Bone marrow (tissue), 2 donors: ENCODE results near the gene VSIG2.

ENCODE experiments used
- DNase-seq, 2 donors: peaks; one replicate each; lab custom pipeline; 2025; lab: John Stamatoyannopoulos, UW

VSIG2 gene

DNA sequence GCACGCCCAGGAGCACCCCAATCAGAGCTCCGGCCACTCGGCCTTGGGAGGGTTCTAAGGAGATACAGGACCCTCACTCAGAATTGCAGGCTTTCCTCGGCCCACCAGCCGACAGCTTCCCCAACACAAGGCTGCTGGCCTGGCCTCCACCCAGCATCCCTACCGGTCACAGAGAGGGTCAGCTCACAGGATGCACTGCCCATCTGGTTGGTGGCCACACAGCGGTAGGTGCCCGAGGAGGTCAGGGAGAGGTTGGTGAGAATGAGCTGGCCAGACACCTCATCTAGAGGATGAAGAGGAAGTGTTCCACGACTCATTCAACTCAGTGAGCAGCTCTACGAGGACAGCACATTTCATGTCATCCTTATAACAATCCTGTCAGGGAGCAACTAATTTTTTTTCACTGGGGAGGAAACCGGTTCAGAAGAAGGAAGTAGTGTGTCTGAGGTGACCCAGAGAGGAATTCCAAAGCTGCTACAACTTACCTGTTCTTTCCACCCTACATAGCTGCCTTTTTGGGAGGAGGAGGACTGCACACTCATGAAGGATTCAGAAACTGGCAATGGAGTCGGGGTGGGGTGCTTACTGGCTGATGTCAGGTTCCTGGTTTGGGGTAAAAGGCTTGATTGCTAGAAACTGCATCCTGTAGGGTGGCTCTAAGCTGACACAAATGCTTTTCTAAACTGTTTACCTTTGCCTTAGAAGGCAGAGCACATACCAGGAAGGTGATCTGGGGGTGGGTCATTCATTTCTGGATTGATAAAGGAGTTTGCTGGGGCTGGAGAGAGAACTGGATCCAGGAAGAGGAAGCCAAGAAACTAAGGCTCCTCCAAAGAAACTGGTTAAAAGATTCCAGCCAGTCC is 3.3 kb downstream of the VSIG2 start:
- no peak for DNase-seq

DNA sequence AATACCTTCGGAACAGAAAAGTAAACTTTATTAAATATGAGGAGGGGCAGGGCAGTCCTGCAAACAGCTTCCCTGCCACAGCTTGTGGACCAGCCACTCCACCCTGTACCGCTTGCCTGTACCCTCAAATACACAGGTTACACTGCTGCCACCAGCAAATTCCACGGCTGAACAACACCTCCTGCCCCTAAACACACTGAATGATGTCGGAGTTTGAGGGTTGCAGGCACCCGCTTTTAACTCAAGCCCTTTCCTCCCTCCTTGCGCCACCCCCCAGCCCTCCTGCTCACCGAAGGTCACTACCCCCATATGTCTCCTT is 4.0 kb downstream of the VSIG2 start:
- no peak for DNase-seq

DNA sequence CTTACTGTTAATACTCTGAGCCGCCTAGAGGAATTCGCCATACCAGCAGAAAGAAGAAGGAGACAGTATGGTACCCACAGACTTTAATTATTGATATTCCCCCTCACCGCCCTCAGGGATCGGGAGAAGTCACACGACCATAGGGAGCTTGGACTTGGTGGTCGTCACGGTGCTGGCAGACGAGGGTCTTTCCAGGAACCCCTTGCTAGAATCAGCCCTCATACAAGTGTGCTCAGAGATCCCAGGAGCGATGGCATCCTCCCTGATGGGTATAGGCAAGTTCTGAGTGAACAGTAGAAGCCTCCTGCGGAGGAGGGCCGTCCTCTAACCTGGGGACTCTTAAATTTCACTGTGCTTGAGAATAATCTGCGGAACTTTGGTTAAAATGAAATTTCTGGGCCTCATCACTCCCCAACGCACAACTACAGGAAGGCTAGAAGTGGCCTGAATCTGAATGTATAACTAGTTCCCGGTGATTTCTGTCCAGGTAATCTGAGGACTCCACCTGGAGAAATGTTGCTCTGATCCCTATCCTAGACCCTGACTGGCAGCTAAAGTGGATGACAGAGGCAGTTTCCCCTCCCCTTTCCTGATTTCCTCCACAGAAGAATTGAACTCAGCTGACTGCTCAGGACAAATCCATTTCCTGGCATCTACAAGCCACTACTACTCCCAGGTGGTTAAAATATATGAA is 4.5 kb downstream of the VSIG2 start:
- no peak for DNase-seq

DNA sequence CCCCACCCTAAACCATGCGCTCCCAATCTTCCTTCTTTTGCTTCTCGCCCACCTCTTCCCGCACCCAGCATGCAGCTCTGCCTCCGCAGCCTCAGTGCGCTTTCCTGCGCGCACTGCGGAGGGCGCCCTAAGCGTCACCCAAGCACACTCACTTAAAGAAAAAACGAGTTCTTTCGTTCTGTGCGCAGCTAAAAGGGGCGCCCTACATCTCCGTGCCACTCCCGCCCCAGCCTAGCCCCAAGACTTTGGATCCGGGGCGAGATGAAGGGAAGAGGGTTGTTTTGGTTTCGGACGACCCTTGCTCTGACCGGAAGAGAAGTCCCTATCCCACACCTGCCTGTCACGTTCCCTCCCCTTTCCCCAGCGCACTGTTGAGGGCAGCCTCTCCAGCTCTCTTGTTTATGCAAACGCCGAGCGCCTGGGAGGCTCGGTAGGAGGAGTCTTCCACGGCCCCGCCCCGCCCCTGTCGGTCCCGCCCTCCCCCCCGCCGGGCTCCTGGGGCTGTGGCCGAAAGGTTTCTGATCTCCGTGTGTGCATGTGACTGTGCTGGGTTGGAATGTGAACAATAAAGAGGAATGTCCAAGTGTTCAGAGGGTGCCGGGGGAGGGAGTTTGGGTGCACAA is 5.3 kb downstream of the VSIG2 start:
- peak in 1 of 2 donors; percentile 53 for DNase-seq

DNA sequence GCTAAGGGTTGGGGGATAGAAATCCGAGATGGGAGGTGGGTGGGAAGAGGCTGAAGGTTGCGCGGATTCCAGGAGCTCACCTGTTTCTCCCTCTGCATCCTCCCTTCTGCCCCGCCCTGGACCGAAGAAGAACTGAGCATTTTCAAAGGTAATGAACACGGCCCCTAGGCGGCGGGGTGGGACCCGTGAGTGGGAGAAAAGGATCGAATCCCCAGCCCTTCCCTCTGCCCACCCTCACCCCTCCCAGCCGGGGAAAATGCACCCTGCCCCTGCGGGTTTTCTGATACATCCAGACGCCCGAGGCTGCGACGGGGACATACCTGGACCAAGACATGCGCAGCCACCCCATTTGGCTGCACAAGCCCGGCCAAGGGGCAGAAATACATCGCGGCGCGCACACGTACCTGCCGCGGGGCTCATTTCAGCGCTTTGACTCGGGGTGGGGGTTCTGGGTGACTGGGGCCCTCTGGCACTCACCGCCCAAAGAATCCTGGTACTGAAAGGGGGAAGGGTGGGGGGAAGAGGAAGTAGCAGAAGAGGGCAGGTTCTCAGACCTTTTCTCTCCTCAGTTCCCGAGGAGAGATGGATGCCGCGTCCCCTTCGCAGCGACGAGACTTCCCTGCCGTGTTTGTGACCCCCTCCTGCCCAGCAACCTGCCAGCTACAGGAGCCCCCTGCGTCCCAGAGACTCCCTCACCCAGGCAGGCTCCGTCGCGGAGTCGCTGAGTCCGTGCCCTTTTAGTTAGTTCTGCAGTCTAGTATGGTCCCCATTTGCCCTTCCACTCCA is 6.0 kb downstream of the VSIG2 start:
- no peak for DNase-seq

DNA sequence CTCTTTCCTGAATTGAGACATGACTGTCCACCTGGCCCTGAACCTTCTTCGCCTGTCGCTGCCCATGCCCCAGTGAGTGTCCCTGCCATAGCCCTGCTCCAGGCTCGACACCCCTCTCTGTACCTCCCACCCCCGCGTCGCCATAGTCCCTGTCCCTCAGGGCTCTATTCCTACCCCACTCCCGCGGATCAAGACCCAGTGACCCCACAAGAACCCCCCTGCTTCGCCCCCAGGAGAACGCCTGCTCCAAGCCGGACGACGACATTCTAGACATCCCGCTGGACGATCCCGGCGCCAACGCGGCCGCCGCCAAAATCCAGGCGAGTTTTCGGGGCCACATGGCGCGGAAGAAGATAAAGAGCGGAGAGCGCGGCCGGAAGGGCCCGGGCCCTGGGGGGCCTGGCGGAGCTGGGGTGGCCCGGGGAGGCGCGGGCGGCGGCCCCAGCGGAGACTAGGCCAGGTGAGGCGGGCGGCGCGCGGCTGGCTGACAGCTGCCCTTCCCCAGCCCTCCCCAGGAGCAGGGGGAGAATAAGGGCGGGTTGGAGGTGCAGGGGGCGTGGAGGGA is 6.7 kb downstream of the VSIG2 start:
- DNase-seq = no peak

DNA sequence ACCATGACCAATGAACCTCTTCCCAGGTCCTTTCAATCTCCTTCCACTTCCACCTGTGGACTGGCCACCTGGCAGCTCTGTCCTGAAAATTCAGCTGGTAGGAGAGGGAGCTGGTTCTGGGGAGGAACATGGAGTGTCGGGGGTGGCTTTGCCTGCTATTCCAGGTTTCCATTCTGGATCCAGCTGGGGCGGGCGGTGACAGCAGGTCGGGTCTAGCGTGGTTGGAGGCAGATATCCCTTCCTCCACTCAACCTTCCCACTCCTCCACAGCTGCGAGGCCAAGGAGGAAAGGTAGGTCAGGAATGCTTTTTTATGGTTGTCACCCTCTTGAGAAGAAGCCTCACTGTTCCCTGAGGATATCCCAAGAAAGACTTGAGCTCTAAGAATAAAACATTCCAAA is 9.0 kb downstream of the VSIG2 start:
- no peak for DNase-seq

DNA sequence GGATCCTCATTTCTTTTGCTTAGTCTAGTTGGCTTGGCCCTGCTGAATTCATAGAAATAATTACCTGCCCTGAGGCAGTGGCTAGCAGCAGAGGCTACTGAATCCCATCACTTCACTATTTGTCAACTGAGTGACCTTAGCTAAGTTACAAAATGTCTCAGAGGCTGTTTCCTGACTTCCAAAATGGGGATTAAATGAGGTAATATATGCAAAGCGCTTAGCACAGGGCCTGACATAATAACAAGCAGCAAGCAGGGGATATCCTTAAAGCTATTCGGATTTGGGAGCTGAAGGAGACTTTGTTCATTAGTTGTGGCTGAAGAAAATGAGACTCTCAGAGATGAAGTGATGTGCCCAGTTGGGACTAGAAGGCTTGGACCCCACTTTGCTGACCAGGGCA is 9.5 kb downstream of the VSIG2 start:
- DNase-seq = no peak

DNA sequence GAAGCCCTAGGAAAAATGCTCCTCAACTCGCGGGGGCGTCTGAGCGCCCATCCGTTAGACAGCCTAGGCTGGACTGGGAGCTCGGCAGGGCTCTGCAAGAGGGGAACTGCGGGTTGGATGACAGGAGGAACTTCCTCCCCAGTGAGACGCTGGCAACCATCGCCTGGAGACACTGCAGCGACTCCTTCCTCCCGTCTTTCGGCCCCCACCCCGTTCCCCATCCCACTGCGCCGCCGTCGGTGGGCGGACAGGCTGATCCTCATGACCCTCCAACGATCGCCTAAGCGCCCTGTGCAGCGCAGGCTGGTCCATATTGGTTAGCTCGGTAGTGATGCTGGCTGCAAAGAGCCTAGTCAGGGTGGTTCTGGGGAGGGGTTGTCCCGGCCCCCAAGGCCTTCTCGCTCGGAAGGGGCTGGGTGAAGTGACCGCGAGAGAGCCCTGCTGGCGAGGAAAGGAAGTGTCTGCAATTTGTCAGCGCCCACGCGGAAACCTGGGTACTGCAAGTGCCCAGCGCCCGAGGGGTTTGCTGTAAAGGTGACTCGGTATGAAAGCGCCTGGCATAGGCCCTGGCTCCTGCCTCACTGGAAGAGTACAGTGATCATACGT is 11.7 kb downstream of the VSIG2 start:
- peak; percentile 24 to 66 for DNase-seq

DNA sequence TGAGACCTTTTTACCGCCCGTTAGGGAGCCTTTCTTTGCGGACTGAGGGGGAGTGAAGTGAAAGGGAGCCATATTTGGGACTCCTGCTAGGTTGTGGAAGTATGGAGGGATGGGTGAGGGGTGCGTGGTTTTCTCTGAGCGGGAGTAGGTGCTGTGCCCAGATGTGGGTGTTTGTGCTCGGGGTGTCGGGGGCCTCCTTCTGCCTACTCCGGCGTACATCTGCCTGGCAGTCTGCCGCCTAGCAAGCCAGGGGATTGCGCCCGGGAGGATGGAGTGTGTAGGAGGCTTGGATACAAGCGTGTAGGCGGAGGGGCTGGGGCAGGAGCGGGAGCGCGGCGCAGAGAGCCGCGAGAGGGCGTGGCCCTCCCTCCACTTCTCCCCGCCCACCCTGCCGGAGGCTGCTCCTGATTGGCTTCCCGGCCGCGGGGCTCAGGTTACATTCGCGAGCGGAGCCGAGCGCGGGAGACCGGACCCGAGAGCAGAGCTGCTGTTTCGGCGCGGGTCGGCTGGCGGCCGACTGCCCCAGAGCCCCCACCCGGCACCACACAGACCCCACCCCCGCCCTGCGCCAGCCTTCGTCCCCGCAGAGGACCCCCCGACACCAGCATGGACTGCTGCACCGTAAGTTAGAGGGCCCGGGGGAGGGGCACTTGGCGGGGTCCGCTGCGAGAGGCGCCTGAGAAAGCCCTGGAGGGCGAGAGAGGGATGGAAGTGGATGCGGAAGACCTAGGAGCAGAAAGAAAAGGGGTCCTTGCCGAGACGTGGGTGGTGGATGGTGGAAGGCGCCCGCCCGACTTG is 12.4 kb downstream of the VSIG2 start, which contains the start of gene NRGN:
Gene NRGN, plus strand, starts transcription at position 464 of the 798 bp plus-strand sequence. Its CDS starts 143 bp downstream, at position 607.
- DNase-seq = peak; percentile 63 to 66

DNA sequence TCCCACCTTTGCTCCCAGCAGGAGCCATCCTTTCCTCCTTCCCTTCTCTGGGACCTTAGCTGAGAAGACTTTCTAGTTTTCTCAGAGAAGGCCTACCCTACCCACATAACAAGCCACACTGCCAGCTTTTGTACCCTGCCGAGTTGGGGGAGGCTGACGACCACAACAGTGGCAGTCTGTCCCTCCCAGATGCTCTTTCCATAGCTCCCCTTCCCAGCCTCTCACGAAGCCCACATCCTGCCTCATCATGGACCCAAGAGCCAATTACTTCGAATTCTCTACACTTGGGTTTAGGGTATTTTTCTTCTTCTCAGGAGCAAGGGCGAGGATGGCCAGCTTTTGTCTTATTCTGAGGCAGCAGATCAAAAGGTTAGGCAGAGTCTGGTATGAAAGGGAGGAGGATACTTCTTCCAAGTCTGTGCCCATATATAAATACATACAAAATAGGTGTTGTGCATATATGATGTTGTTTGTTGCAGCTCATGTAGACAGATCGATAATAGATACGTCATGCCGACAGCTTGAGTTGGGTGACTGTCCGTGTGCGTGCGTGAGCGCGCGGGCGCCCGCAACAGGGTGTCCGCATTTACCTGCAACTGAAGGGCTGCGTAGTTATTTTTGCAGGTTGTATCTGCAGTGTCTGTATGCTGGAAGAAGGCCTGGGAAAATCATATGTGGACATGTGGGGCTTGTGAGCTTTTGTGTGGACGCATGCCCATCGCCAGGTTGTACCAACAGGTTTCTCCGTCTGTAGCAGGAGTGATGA is 13.2 kb downstream of the VSIG2 start:
- DNase-seq = no peak

DNA sequence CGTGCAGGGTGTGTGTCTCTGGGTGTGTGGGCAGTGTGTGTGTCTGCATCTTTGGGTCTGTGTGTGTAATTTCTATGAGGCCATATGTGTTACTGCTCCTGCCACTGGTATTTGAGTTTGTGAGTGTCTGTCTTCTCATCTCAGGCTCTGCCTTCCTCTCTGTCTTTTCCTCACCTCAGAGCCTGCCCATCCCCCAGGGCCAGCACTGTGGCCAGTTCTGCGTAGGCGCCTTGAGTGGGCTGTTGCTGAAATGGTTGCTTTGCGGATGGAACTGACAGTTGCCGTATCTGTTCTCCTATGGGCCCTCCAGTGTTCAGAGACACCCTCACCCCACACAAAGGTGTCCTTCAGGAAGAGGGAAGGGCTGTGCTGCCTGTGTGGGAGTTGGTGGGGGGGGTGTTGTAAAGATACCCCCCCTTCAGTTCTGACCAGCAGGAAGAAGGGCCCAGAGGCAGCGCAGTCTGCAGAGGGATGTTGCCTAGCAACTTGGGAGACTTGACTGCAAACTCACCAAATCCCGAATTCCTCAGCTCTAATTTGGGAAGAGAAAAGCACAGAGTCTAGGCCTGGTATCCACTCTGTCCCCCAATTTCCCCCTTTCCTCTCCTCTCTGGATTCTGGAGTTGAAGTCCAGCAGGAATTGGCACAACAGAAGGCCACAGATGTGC is 14.3 kb downstream of the VSIG2 start:
- no peak for DNase-seq

DNA sequence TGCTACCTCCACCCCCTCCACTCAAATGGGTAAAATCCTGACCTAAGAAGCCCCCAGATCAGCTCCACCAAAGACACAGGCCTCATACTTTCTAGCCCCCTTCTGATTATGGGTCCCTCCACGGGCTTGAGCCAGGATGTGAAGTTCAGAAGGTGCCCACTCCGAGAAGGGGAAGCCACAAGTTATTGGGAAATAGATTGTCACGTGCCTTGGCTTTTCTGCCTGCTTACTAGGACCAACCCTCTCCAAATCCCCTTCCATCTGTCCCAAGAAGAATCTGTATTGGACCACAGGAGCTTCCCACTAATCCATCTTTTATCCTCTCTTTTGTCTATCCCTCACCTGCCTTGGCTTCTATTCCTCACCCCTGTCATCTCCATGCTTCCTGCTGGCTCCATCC is 15.3 kb downstream of the VSIG2 start:
- DNase-seq = no peak

DNA sequence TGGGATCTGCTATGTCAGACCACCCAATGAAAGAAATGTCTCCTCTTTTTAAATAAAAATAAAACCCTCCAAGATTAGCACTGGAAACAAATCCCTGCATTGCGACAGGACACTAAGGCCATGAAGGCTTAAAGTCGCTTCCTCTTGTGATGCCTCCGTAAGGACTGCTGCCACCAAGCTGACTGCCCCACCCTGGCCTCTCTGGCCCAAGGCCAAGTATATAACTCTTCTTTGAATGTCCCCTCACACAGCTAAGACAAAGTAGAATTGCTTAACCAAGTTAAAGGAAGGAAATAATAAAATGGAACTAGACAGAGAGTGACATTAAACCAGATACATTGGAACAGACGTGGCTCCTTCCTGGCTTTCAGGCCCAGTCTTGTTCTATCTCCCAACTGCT is 19.8 kb downstream of the VSIG2 start:
- peak in 1 of 2 donors; percentile 70 for DNase-seq

DNA sequence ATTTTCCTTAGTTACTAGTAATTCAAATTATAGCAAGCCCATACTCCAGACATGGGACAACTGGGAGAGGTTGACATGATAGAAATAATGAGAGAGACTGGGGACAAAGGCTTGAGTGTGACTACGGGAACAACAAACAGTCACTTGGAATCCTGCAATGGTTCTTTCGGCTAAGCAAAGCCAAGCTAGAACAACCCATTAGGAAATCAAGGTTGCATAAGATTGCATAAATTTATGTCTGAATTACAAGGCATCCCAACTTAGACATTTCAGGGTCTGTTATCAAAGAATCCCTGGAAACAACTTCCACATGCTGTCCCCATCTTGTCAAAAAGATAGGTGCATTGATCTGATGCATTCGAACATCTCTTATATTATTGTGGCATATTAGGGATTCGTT is 22.5 kb downstream of the VSIG2 start:
- no peak for DNase-seq

DNA sequence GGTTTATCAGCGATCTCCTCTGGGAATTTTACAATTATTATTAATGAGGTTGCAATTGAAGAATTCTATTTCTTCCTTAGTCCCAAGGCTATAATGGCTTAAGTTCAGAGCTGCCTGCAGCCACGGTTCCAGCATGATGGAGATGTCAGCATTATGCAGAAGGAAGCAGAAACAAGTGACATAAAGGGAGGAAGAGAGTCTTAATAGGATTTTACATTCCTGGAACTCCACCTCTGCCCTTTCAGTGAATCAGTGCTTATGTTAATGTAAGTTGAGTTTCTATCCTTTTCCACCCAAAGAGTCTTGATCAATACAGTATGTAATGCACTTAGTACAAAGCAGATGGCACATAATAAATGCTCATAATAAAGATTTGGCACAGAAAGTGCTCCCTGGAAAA is 23.9 kb downstream of the VSIG2 start:
- DNase-seq = no peak

DNA sequence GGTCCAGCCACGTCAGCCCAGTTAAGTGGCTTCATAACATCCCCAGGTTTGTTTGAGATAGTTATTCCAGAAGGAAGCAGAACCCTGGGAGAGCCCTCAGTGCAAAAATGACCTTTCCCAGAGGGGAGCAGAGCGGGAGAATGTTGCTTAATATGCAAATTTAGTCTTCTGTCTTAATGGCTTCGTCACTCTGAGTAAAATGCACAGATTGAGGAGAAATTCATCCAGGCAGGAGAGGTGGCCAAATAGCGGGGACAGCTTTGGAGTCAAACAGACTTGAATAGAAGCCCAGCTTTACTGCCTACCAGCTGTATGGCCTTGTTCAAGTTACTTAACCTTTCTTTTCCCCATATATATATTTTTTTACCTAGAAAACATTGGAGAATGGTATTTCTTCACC is 24.6 kb downstream of the VSIG2 start:
- DNase-seq = no peak

DNA sequence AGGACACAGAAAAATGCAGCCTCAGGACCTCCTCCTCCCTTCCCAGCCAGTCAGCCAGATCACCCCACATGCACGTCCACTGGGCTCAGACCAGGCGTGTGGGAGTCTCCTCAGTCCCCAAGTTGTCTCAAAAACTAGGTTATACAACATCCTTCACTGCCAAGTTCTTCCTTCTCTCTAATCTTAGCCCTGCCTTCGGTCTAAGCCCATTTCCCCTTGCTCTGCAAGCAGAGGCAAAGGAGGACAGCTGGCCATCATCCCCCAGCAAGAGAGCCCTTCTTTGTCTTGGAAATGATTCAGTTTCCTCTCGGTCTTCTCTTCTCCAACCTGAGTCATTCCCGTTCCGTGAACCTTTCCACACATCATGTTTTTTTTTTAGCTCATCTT is 26.3 kb downstream of the VSIG2 start:
- DNase-seq = peak in 1 of 2 donors; percentile 81

DNA sequence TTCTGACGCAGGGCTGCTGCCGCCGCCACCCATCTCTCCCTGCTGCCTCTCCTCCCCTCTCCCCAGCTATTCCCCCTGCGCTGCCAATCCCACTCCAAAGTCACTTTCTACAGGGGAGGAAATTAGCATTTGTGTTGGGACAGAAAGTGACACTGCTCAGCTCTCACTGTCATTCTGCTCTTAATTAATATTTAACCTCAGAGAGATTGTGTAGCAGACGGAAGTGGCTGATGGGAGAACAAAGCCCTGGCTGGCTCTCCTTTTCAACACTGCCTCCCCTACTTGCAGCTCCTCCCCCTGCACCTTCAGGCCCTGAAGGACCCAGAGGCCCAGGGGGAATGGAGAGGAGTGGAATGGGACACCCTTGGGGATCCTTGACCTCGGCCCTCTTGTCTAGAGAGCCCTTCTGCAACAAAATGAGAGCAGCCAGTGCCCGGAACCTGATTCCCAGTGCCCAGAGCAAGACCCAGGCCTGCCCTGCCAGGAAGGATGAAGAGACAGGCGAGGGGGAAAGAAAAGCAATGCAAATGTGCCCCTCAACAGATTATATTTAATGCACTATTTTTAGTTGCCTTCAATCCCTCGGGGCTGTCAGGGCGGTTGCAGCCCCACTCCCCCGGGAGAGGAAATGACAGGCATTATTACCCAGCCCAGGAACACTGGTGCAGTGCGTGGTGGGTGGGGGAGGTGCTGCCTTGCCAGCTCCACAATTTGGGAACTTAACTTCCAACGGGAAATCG is 26.9 kb downstream of the VSIG2 start:
- peak in 1 of 2 donors; percentile 21 for DNase-seq
